ENCODE measurements around the gene IMPA2. TPM values are rescaled to one million over a fixed set of nuclear protein-coding genes. Genes with fewer than 3 reads are reported as not detected.

IMPA2 gene
- total and polyA plus RNA-seq, 2 of the 8 experiments (the other 6 are each of a cell fraction or from before 2014, with no cell fraction given), result 102 to 140 TPM

DNA sequence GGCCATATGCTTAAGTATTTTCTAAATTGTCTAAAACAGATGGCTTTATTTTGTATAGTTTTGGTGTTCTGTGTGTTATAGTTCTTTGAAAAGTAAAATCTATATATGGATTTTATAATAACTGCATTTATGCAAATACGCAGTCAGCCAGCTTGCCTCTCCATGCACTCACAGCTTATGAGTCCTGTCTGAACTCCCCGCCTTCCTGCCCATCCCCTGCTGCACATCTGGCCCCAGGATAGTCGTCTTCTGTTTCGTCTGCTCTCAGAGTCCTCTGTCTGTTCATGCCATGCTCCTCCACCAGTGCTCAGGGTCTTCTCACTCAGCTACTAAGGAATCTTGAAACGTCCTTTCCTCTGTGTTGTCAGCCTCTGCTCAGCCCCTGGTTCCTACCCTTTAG lies 84.1 kb downstream of the IMPA2 start (continued):
- no peak for TF ChIP-seq POU5F1 (IDR thresholded peaks at IDR 0.05; ENCODE audit: low read depth, low read length)
- TF ChIP-seq TCF12 (IDR thresholded peaks at IDR 0.05; ENCODE audit: low read depth, low read length), result no peak
- no peak for TF ChIP-seq YY1 (IDR thresholded peaks at IDR 0.05; ENCODE audit: low read depth, low read length)
- no peak for TF ChIP-seq GABPA (IDR thresholded peaks at IDR 0.05; ENCODE audit: borderline replicate concordance, insufficient read depth, low read length)
- TF ChIP-seq BCL11A (IDR thresholded peaks at IDR 0.05; ENCODE audit: low read depth in 2 of 2, low read length in 2 of 2), result no peak
- no peak for TF ChIP-seq MAX (IDR thresholded peaks at IDR 0.05)
- TF ChIP-seq, protein P1, sequence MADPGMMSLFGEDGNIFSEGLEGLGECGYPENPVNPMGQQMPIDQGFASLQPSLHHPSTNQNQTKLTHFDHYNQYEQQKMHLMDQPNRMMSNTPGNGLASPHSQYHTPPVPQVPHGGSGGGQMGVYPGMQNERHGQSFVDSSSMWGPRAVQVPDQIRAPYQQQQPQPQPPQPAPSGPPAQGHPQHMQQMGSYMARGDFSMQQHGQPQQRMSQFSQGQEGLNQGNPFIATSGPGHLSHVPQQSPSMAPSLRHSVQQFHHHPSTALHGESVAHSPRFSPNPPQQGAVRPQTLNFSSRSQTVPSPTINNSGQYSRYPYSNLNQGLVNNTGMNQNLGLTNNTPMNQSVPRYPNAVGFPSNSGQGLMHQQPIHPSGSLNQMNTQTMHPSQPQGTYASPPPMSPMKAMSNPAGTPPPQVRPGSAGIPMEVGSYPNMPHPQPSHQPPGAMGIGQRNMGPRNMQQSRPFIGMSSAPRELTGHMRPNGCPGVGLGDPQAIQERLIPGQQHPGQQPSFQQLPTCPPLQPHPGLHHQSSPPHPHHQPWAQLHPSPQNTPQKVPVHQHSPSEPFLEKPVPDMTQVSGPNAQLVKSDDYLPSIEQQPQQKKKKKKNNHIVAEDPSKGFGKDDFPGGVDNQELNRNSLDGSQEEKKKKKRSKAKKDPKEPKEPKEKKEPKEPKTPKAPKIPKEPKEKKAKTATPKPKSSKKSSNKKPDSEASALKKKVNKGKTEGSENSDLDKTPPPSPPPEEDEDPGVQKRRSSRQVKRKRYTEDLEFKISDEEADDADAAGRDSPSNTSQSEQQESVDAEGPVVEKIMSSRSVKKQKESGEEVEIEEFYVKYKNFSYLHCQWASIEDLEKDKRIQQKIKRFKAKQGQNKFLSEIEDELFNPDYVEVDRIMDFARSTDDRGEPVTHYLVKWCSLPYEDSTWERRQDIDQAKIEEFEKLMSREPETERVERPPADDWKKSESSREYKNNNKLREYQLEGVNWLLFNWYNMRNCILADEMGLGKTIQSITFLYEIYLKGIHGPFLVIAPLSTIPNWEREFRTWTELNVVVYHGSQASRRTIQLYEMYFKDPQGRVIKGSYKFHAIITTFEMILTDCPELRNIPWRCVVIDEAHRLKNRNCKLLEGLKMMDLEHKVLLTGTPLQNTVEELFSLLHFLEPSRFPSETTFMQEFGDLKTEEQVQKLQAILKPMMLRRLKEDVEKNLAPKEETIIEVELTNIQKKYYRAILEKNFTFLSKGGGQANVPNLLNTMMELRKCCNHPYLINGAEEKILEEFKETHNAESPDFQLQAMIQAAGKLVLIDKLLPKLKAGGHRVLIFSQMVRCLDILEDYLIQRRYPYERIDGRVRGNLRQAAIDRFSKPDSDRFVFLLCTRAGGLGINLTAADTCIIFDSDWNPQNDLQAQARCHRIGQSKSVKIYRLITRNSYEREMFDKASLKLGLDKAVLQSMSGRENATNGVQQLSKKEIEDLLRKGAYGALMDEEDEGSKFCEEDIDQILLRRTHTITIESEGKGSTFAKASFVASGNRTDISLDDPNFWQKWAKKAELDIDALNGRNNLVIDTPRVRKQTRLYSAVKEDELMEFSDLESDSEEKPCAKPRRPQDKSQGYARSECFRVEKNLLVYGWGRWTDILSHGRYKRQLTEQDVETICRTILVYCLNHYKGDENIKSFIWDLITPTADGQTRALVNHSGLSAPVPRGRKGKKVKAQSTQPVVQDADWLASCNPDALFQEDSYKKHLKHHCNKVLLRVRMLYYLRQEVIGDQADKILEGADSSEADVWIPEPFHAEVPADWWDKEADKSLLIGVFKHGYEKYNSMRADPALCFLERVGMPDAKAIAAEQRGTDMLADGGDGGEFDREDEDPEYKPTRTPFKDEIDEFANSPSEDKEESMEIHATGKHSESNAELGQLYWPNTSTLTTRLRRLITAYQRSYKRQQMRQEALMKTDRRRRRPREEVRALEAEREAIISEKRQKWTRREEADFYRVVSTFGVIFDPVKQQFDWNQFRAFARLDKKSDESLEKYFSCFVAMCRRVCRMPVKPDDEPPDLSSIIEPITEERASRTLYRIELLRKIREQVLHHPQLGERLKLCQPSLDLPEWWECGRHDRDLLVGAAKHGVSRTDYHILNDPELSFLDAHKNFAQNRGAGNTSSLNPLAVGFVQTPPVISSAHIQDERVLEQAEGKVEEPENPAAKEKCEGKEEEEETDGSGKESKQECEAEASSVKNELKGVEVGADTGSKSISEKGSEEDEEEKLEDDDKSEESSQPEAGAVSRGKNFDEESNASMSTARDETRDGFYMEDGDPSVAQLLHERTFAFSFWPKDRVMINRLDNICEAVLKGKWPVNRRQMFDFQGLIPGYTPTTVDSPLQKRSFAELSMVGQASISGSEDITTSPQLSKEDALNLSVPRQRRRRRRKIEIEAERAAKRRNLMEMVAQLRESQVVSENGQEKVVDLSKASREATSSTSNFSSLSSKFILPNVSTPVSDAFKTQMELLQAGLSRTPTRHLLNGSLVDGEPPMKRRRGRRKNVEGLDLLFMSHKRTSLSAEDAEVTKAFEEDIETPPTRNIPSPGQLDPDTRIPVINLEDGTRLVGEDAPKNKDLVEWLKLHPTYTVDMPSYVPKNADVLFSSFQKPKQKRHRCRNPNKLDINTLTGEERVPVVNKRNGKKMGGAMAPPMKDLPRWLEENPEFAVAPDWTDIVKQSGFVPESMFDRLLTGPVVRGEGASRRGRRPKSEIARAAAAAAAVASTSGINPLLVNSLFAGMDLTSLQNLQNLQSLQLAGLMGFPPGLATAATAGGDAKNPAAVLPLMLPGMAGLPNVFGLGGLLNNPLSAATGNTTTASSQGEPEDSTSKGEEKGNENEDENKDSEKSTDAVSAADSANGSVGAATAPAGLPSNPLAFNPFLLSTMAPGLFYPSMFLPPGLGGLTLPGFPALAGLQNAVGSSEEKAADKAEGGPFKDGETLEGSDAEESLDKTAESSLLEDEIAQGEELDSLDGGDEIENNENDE (IDR thresholded peaks at IDR 0.05; ENCODE audit: insufficient replicate concordance, low read length), result no peak

All from H1 (cell line).